ENCODE results near the gene SLC9A6. TPM values are rescaled to one million over a fixed set of nuclear protein-coding genes. Genes with fewer than 3 reads are reported as not detected.

SLC9A6 gene
- total RNA-seq, 1 experiment from 2014 or later = 13.4 TPM

- no peaks in the 10 kb centered on the region for H3K27me3 ChIP-seq (ENCODE audit: control insufficient read depth, insufficient read depth, low read length)
- H3K4me3 ChIP-seq (ENCODE audit: insufficient read depth, low read depth, low read length) = no peak overlapping the region
- no peaks in the 10 kb centered on the region for H3K36me3 ChIP-seq (replicated peaks; ENCODE audit: control insufficient read depth, insufficient read depth, low read length)
- DNase-seq = no peak
Measured at GRCh38 chrX:136015016-136015415, 29.8 kb downstream of the SLC9A6 start.

- Histone ChIP-seq H3K27me3 (ENCODE audit: control insufficient read depth, insufficient read depth, low read length) (no peaks in the 10 kb centered on the region), H3K4me3 (ENCODE audit: insufficient read depth, low read depth, low read length) (no peak overlapping the region), H3K36me3 (replicated peaks; ENCODE audit: control insufficient read depth, insufficient read depth, low read length) (no peaks in the 10 kb centered on the region)
- no peak for DNase-seq
Measured at GRCh38 chrX:136016881-136017280, 31.6 kb downstream of the SLC9A6 start.

- H3K4me3 ChIP-seq (ENCODE audit: insufficient read depth, low read depth, low read length) = no peak overlapping the region
- H3K36me3 ChIP-seq (replicated peaks; ENCODE audit: control insufficient read depth, insufficient read depth, low read length) = no peaks in the 10 kb centered on the region
- H3K27me3 ChIP-seq (ENCODE audit: control insufficient read depth, insufficient read depth, low read length) = no peaks in the 10 kb centered on the region
- no peak for DNase-seq
Measured at GRCh38 chrX:136019226-136019625, 34.0 kb downstream of the SLC9A6 start.

GRCh38 chrX:136021160-136021559, 35.9 kb downstream of the SLC9A6 start:
- Histone ChIP-seq H3K27me3 (ENCODE audit: control insufficient read depth, insufficient read depth, low read length) (no peaks in the 10 kb centered on the region), H3K4me3 (ENCODE audit: insufficient read depth, low read depth, low read length) (no peak overlapping the region), H3K36me3 (replicated peaks; ENCODE audit: control insufficient read depth, insufficient read depth, low read length) (no peaks in the 10 kb centered on the region)
- no peak for DNase-seq

- Histone ChIP-seq H3K27me3 (ENCODE audit: control insufficient read depth, insufficient read depth, low read length) (no peaks in the 10 kb centered on the region), H3K36me3 (replicated peaks; ENCODE audit: control insufficient read depth, insufficient read depth, low read length) (no peaks in the 10 kb centered on the region), H3K4me3 (ENCODE audit: insufficient read depth, low read depth, low read length) (no peak overlapping the region)
- no peak for DNase-seq
Measured at GRCh38 chrX:136021903-136022302, 36.7 kb downstream of the SLC9A6 start.

GRCh38 chrX:136025091-136025490, 39.9 kb downstream of the SLC9A6 start:
- H3K27me3 ChIP-seq (ENCODE audit: control insufficient read depth, insufficient read depth, low read length) = no peaks in the 10 kb centered on the region
- no peaks in the 10 kb centered on the region for H3K36me3 ChIP-seq (replicated peaks; ENCODE audit: control insufficient read depth, insufficient read depth, low read length)

GRCh38 chrX:136028383-136028984, 43.2 kb downstream of the SLC9A6 start:
- Histone ChIP-seq H3K27me3 (ENCODE audit: control insufficient read depth, insufficient read depth, low read length) (no peaks in the 10 kb centered on the region), H3K36me3 (replicated peaks; ENCODE audit: control insufficient read depth, insufficient read depth, low read length) (no peaks in the 10 kb centered on the region), H3K4me3 (ENCODE audit: insufficient read depth, low read depth, low read length) (no peak overlapping the region)
- peak; percentile 25 for DNase-seq

More at GRCh38 chrX:136025091-136025490, 39.9 kb downstream of the SLC9A6 start:
- no peak overlapping the region for H3K4me3 ChIP-seq (ENCODE audit: insufficient read depth, low read depth, low read length)
- no peak for DNase-seq

GRCh38 chrX:136029766-136030165, 44.5 kb downstream of the SLC9A6 start:
- no peak for DNase-seq
- H3K27me3 ChIP-seq (ENCODE audit: control insufficient read depth, insufficient read depth, low read length) = no peaks in the 10 kb centered on the region
- H3K36me3 ChIP-seq (replicated peaks; ENCODE audit: control insufficient read depth, insufficient read depth, low read length) = no peaks in the 10 kb centered on the region

GRCh38 chrX:136030303-136031191, 45.3 kb downstream of the SLC9A6 start:
- no peaks in the 10 kb centered on the region for H3K27me3 ChIP-seq (ENCODE audit: control insufficient read depth, insufficient read depth, low read length)
- no peak for DNase-seq

More at GRCh38 chrX:136029766-136030165, 44.5 kb downstream of the SLC9A6 start:
- H3K4me3 ChIP-seq (ENCODE audit: insufficient read depth, low read depth, low read length) = no peak overlapping the region

GRCh38 chrX:136031626-136032025, 46.4 kb downstream of the SLC9A6 start:
- DNase-seq = no peak
- H3K4me3 ChIP-seq (ENCODE audit: insufficient read depth, low read depth, low read length) = no peak overlapping the region
- H3K36me3 ChIP-seq (replicated peaks; ENCODE audit: control insufficient read depth, insufficient read depth, low read length) = no peaks in the 10 kb centered on the region
- H3K27me3 ChIP-seq (ENCODE audit: control insufficient read depth, insufficient read depth, low read length) = no peaks in the 10 kb centered on the region

More at GRCh38 chrX:136030303-136031191, 45.3 kb downstream of the SLC9A6 start:
- Histone ChIP-seq H3K4me3 (ENCODE audit: insufficient read depth, low read depth, low read length) (no peak overlapping the region), H3K36me3 (replicated peaks; ENCODE audit: control insufficient read depth, insufficient read depth, low read length) (no peaks in the 10 kb centered on the region)

- DNase-seq = no peak
- Histone ChIP-seq H3K27me3 (ENCODE audit: control insufficient read depth, insufficient read depth, low read length) (no peaks in the 10 kb centered on the region), H3K4me3 (ENCODE audit: insufficient read depth, low read depth, low read length) (no peak overlapping the region), H3K36me3 (replicated peaks; ENCODE audit: control insufficient read depth, insufficient read depth, low read length) (no peaks in the 10 kb centered on the region)
Measured at GRCh38 chrX:136032370-136032769, 47.1 kb downstream of the SLC9A6 start.

GRCh38 chrX:136034668-136035067, 49.4 kb downstream of the SLC9A6 start:
- no peaks in the 10 kb centered on the region for H3K36me3 ChIP-seq (replicated peaks; ENCODE audit: control insufficient read depth, insufficient read depth, low read length)
- DNase-seq = no peak
- H3K27me3 ChIP-seq (ENCODE audit: control insufficient read depth, insufficient read depth, low read length) = no peaks in the 10 kb centered on the region
- no peak overlapping the region for H3K4me3 ChIP-seq (ENCODE audit: insufficient read depth, low read depth, low read length)

- H3K4me3 ChIP-seq (ENCODE audit: insufficient read depth, low read depth, low read length) = no peak overlapping the region
- H3K36me3 ChIP-seq (replicated peaks; ENCODE audit: control insufficient read depth, insufficient read depth, low read length) = no peaks in the 10 kb centered on the region
- H3K27me3 ChIP-seq (ENCODE audit: control insufficient read depth, insufficient read depth, low read length) = no peaks in the 10 kb centered on the region
- no peak for DNase-seq
Measured at GRCh38 chrX:136035663-136036062, 50.4 kb downstream of the SLC9A6 start.

- no peak for DNase-seq
- H3K27me3 ChIP-seq (ENCODE audit: control insufficient read depth, insufficient read depth, low read length) = no peaks in the 10 kb centered on the region
- H3K36me3 ChIP-seq (replicated peaks; ENCODE audit: control insufficient read depth, insufficient read depth, low read length) = no peaks in the 10 kb centered on the region; the same call in 1 of the 2 replicates
- no peak overlapping the region for H3K4me3 ChIP-seq (ENCODE audit: insufficient read depth, low read depth, low read length)
Measured at GRCh38 chrX:136039485-136039884, 54.2 kb downstream of the SLC9A6 start.

GRCh38 chrX:136039968-136040367, 54.7 kb downstream of the SLC9A6 start:
- no peaks in the 10 kb centered on the region; the same call in 1 of the 2 replicates for H3K36me3 ChIP-seq (replicated peaks; ENCODE audit: control insufficient read depth, insufficient read depth, low read length)
- DNase-seq = no peak
- no peak overlapping the region for H3K4me3 ChIP-seq (ENCODE audit: insufficient read depth, low read depth, low read length)
- H3K27me3 ChIP-seq (ENCODE audit: control insufficient read depth, insufficient read depth, low read length) = no peaks in the 10 kb centered on the region
